SU-DHL-6 (cell line): ENCODE data around the gene ATP5PD.

Source experiments
- EZH2phosphoT487 ChIP-seq: fragments of 200-600 bp; sonication (generic), shearing (Covaris generic); conservative IDR thresholded peaks from 2 replicates; pipeline ENCODE4 v1.6.1; 2018; ENCODE audit warnings: mild to moderate bottlenecking, antibody characterized with exemption, low read length, moderate library complexity, mixed read lengths
- TF ChIP-seq, protein P1 (sequence below): fragments of 200-600 bp; sonication (generic); IDR thresholded peaks from one replicate; pipeline ENCODE4 v1.5.1; 2017; ENCODE audit warnings: antibody characterized with exemption, mild to moderate bottlenecking, low read length, moderate library complexity; ENCODE audit not compliant: insufficient read depth, poor library complexity, severe bottlenecking

DNA sequence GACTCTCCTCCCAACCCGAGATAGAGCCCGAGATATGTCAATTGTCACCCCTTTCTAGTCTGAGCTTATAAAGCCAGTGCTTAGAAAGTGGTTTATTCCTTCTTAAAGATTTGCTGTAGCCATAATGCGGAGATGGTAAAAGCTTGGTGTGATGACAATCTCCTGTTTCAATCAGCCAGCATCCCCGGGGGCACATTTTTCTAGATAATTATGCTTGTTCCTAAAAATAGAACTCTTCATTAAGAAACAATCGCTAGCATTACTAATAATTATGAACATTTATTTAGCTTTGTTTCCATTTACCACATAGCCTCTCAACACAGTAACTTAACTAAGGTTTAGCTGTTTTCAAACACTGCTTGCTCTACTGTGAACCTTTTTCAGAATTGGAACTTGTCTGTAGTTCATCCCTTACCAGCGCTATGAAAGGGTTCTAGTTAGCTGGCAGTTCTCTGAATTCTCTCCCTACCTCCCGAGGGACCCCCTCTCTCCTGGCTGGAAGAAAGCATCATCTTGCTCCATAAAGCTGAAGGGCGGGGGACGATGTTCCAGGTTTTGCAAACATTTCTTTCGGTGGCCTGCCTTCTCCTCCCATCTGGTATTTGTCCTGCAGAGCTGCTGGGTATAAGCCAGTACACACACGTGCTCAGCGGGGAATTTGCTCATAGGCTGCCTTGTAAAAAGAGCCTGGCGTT is 35.2 kb downstream of the ATP5PD start:
- TF ChIP-seq, protein P1, sequence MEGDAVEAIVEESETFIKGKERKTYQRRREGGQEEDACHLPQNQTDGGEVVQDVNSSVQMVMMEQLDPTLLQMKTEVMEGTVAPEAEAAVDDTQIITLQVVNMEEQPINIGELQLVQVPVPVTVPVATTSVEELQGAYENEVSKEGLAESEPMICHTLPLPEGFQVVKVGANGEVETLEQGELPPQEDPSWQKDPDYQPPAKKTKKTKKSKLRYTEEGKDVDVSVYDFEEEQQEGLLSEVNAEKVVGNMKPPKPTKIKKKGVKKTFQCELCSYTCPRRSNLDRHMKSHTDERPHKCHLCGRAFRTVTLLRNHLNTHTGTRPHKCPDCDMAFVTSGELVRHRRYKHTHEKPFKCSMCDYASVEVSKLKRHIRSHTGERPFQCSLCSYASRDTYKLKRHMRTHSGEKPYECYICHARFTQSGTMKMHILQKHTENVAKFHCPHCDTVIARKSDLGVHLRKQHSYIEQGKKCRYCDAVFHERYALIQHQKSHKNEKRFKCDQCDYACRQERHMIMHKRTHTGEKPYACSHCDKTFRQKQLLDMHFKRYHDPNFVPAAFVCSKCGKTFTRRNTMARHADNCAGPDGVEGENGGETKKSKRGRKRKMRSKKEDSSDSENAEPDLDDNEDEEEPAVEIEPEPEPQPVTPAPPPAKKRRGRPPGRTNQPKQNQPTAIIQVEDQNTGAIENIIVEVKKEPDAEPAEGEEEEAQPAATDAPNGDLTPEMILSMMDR = no peak
- no peak for TF ChIP-seq EZH2phosphoT487
